ENCODE results near the gene GLRA3.

The GLRA3 gene

DNA sequence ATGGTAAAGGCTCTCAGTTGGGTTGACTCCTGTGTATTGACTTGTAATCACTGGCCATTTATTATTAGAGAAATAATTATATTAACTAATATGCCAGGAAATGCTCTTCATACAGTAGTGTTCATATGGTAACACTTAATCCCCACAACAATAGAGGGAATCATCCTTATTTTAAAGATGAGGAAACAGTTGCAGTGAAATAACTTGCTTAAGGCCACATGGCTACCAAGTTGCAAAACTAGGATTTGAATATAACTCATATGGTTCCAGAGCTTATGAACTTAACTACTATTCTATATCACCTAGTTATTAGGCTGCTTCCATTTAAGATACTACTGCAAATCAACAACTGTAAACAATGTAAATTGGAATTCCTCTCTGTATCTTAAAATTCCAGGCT is 163.2 kb downstream of the GLRA3 start:
- TF ChIP-seq TEAD4 (IDR thresholded peaks at IDR 0.05): no peak
- TF ChIP-seq CEBPB (IDR thresholded peaks at IDR 0.05): no peak
- no peak for TF ChIP-seq TAF1 (IDR thresholded peaks at IDR 0.05; ENCODE audit: low read depth)
- TF ChIP-seq, protein P1, sequence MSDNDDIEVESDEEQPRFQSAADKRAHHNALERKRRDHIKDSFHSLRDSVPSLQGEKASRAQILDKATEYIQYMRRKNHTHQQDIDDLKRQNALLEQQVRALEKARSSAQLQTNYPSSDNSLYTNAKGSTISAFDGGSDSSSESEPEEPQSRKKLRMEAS (IDR thresholded peaks at IDR 0.05): no peak
- no peak for TF ChIP-seq EP300 (IDR thresholded peaks at IDR 0.05; ENCODE audit: borderline replicate concordance)
- TF ChIP-seq ZBTB7A (IDR thresholded peaks at IDR 0.05; ENCODE audit: low read depth): no peak
- no peak for TF ChIP-seq FOXM1 (IDR thresholded peaks at IDR 0.05; ENCODE audit: borderline replicate concordance, low read depth)
- TF ChIP-seq RAD21 (IDR thresholded peaks at IDR 0.05; ENCODE audit: low read depth): no peak
- TF ChIP-seq NFIC (IDR thresholded peaks at IDR 0.05): no peak
- TF ChIP-seq YY1 (IDR thresholded peaks at IDR 0.05; ENCODE audit: low read depth): no peak
- TF ChIP-seq, protein P2, sequence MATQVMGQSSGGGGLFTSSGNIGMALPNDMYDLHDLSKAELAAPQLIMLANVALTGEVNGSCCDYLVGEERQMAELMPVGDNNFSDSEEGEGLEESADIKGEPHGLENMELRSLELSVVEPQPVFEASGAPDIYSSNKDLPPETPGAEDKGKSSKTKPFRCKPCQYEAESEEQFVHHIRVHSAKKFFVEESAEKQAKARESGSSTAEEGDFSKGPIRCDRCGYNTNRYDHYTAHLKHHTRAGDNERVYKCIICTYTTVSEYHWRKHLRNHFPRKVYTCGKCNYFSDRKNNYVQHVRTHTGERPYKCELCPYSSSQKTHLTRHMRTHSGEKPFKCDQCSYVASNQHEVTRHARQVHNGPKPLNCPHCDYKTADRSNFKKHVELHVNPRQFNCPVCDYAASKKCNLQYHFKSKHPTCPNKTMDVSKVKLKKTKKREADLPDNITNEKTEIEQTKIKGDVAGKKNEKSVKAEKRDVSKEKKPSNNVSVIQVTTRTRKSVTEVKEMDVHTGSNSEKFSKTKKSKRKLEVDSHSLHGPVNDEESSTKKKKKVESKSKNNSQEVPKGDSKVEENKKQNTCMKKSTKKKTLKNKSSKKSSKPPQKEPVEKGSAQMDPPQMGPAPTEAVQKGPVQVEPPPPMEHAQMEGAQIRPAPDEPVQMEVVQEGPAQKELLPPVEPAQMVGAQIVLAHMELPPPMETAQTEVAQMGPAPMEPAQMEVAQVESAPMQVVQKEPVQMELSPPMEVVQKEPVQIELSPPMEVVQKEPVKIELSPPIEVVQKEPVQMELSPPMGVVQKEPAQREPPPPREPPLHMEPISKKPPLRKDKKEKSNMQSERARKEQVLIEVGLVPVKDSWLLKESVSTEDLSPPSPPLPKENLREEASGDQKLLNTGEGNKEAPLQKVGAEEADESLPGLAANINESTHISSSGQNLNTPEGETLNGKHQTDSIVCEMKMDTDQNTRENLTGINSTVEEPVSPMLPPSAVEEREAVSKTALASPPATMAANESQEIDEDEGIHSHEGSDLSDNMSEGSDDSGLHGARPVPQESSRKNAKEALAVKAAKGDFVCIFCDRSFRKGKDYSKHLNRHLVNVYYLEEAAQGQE (IDR thresholded peaks at IDR 0.05; ENCODE audit: low read depth): no peak
- TF ChIP-seq CREB1 (IDR thresholded peaks at IDR 0.05; ENCODE audit: low read depth): no peak
- no peak for TF ChIP-seq EGR1 (IDR thresholded peaks at IDR 0.05)
- TF ChIP-seq, protein P3, sequence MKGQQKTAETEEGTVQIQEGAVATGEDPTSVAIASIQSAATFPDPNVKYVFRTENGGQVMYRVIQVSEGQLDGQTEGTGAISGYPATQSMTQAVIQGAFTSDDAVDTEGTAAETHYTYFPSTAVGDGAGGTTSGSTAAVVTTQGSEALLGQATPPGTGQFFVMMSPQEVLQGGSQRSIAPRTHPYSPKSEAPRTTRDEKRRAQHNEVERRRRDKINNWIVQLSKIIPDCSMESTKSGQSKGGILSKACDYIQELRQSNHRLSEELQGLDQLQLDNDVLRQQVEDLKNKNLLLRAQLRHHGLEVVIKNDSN (IDR thresholded peaks at IDR 0.05): no peak
- no peak for TF ChIP-seq TCF12 (IDR thresholded peaks at IDR 0.05; ENCODE audit: low read depth)

DNA sequence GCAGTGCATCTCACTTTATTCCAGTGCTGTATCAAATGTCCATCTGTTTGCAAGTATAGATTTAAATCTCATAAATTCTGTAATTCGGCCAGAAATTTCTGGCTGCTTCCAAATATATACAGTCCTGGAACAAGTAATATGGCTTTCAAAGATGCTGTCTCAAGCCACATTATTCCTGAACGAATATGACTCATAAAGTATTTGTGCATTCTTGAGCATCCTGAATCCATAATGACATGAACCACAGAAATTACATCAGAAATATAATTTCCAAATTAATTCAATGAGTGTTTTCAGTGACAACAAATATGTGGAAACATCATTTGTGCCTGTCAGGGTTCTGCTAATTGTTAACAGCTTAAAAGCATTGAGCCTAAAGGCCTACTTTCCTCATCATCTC is 165.8 kb downstream of the GLRA3 start:
- TF ChIP-seq, protein P1 (IDR thresholded peaks at IDR 0.05): no peak
- no peak for TF ChIP-seq ZBTB7A (IDR thresholded peaks at IDR 0.05; ENCODE audit: low read depth)
- TF ChIP-seq EGR1 (IDR thresholded peaks at IDR 0.05): no peak

DNA sequence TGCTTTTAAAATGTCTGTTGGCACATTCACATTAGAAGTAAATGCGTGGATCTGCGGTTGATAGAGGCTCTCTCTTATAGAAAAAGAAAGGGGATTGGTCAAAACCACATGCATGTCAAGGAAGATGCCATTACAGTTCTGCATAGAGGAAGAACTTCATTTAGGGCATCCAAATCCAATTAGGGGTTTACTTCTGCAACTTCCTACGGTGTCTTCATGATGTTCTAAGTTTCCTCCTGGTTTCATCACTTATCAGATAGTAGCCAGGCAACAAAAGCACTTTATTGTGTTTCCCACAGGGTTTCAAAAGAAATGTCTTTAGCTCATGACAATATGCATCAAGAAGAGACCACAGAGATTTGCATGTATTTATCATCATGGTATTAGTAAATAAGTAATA is 170.8 kb downstream of the GLRA3 start:
- TF ChIP-seq, protein P3 (IDR thresholded peaks at IDR 0.05): no peak
- TF ChIP-seq RAD21 (IDR thresholded peaks at IDR 0.05; ENCODE audit: low read depth) (no peak), ZBTB7A (IDR thresholded peaks at IDR 0.05; ENCODE audit: low read depth) (no peak), CREB1 (IDR thresholded peaks at IDR 0.05; ENCODE audit: low read depth) (no peak), YY1 (IDR thresholded peaks at IDR 0.05; ENCODE audit: low read depth) (no peak), TAF1 (IDR thresholded peaks at IDR 0.05; ENCODE audit: low read depth) (no peak), NFIC (IDR thresholded peaks at IDR 0.05) (no peak)
- TF ChIP-seq, protein P1 (IDR thresholded peaks at IDR 0.05): no peak

DNA sequence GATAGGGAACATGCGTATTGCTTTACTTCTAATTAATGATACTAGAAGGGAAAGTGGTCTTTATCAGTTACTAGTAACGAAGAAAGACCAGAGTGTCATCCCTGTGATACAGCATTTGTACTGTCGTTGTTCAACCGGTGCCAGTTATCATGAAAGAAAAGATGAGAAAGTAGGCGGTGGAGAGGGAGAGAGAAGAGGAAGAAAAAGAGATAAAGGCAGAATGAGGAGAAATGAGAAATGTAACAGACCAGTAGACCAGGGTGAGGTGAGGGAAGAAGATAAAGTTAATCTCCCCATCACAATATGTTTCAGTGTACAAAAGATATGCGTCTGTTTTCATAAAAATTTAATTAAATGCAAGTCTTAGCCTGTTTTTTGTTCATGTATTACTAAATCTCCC is 171.6 kb downstream of the GLRA3 start:
- TF ChIP-seq NFIC (IDR thresholded peaks at IDR 0.05) (no peak), EP300 (IDR thresholded peaks at IDR 0.05; ENCODE audit: borderline replicate concordance) (no peak), YY1 (IDR thresholded peaks at IDR 0.05; ENCODE audit: low read depth) (no peak), TEAD4 (IDR thresholded peaks at IDR 0.05) (no peak), ZBTB7A (IDR thresholded peaks at IDR 0.05; ENCODE audit: low read depth) (no peak), TCF12 (IDR thresholded peaks at IDR 0.05; ENCODE audit: low read depth) (no peak), RAD21 (IDR thresholded peaks at IDR 0.05; ENCODE audit: low read depth) (no peak), EGR1 (IDR thresholded peaks at IDR 0.05) (no peak), TAF1 (IDR thresholded peaks at IDR 0.05; ENCODE audit: low read depth) (no peak), CEBPB (IDR thresholded peaks at IDR 0.05) (no peak), CREB1 (IDR thresholded peaks at IDR 0.05; ENCODE audit: low read depth) (no peak), FOXM1 (IDR thresholded peaks at IDR 0.05; ENCODE audit: borderline replicate concordance, low read depth) (no peak)
- TF ChIP-seq, protein P1 (IDR thresholded peaks at IDR 0.05): no peak
- TF ChIP-seq, protein P3 (IDR thresholded peaks at IDR 0.05): no peak
- TF ChIP-seq, protein P2 (IDR thresholded peaks at IDR 0.05; ENCODE audit: low read depth): no peak

DNA sequence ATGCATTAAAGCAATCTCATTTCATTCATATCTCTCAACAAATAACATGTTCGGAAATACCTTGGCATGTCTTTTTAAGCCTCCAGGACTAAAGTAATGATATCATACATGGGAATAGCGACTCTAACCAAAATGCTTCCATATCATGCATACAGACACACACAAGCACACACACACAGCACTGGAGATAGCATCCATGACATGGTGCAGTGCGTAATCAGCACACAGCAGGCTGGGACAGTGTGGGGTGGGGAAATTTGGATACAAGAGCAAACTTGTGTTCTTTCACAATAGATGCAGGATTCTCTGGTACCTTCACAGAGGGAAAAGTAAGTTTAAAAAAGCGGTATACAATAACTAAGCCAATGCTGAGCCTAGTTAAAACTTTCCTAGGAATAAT is 174.4 kb downstream of the GLRA3 start:
- TF ChIP-seq, protein P2 (IDR thresholded peaks at IDR 0.05; ENCODE audit: low read depth): no peak
- TF ChIP-seq EGR1 (IDR thresholded peaks at IDR 0.05) (no peak), NFIC (IDR thresholded peaks at IDR 0.05) (no peak), YY1 (IDR thresholded peaks at IDR 0.05; ENCODE audit: low read depth) (no peak), FOXM1 (IDR thresholded peaks at IDR 0.05; ENCODE audit: borderline replicate concordance, low read depth) (no peak), EP300 (IDR thresholded peaks at IDR 0.05; ENCODE audit: borderline replicate concordance) (no peak), TAF1 (IDR thresholded peaks at IDR 0.05; ENCODE audit: low read depth) (no peak)
- TF ChIP-seq, protein P3 (IDR thresholded peaks at IDR 0.05): no peak
- TF ChIP-seq, protein P1 (IDR thresholded peaks at IDR 0.05): no peak

All from Ishikawa (cell line).